HPDE6-E6E7 (cell line): ENCODE results near the gene FOXK2.

Experiments used
- DNase-seq: peaks from one replicate; pipeline ENCODE4 v3.0.0; 2011; ENCODE audit warnings: missing footprints; ENCODE audit errors: extremely low spot score

Gene FOXK2

GRCh38 chr17:82589851-82590180 lies 70.3 kb downstream of the FOXK2 start:
- DNase-seq, result no peak

- no peak for DNase-seq
Measured at GRCh38 chr17:82590216-82590615, 70.7 kb downstream of the FOXK2 start.

- no peak for DNase-seq
Measured at GRCh38 chr17:82590881-82591539, 71.5 kb downstream of the FOXK2 start.

GRCh38 chr17:82592289-82592766 lies 72.8 kb downstream of the FOXK2 start:
- DNase-seq, result peak; percentile 48

GRCh38 chr17:82592767-82593589 lies 73.4 kb downstream of the FOXK2 start:
- no peak for DNase-seq

GRCh38 chr17:82593590-82594087 lies 74.1 kb downstream of the FOXK2 start:
- no peak for DNase-seq

GRCh38 chr17:82594571-82594970 lies 75.0 kb downstream of the FOXK2 start:
- no peak for DNase-seq

GRCh38 chr17:82595893-82596292 lies 76.4 kb downstream of the FOXK2 start:
- DNase-seq, result no peak

- no peak for DNase-seq
Measured at GRCh38 chr17:82596296-82596695, 76.8 kb downstream of the FOXK2 start.

- no peak for DNase-seq
Measured at GRCh38 chr17:82596837-82597672, 77.5 kb downstream of the FOXK2 start.

- no peak for DNase-seq
Measured at GRCh38 chr17:82598256-82599119, 79.0 kb downstream of the FOXK2 start.

GRCh38 chr17:82599674-82600661 lies 80.4 kb downstream of the FOXK2 start:
- DNase-seq, result no peak

GRCh38 chr17:82600731-82601446 lies 81.4 kb downstream of the FOXK2 start:
- DNase-seq, result no peak

- no peak for DNase-seq
Measured at GRCh38 chr17:82601447-82602000, 82.0 kb downstream of the FOXK2 start.

- DNase-seq, result no peak
Measured at GRCh38 chr17:82602487-82602886, 83.0 kb downstream of the FOXK2 start.

- no peak for DNase-seq
Measured at GRCh38 chr17:82602986-82603710, 83.6 kb downstream of the FOXK2 start.

GRCh38 chr17:82603981-82604448 lies 84.5 kb downstream of the FOXK2 start:
- no peak for DNase-seq

GRCh38 chr17:82604532-82604931 lies 85.0 kb downstream of the FOXK2 start:
- DNase-seq, result no peak
